Dedifferentiated amniotic fluid mesenchymal stem cell (primary cell): ENCODE data around the gene IHH.

ENCODE experiments used
- DNase-seq: peaks from one replicate; pipeline ENCODE4 v3.0.0-alpha.2; 2016; ENCODE audit errors: extremely low spot score

The IHH gene

GRCh38 chr2:219060821-219061791, at the start of gene IHH:
TSS of gene IHH (minus strand) at chr2:219060921. CDS start at chr2:219060467, 454 bp downstream.
- DNase-seq = no peak

GRCh38 chr2:219109471-219109870, 48.8 kb upstream of the IHH start:
- DNase-seq = no peak

GRCh38 chr2:219107758-219108157, 47.0 kb upstream of the IHH start:
- no peak for DNase-seq

GRCh38 chr2:219106251-219106650, 45.5 kb upstream of the IHH start:
- no peak for DNase-seq

- peak; percentile 38 for DNase-seq
These were observed 43.6 kb upstream of the IHH start for GRCh38 chr2:219104107-219105035.

DNA sequence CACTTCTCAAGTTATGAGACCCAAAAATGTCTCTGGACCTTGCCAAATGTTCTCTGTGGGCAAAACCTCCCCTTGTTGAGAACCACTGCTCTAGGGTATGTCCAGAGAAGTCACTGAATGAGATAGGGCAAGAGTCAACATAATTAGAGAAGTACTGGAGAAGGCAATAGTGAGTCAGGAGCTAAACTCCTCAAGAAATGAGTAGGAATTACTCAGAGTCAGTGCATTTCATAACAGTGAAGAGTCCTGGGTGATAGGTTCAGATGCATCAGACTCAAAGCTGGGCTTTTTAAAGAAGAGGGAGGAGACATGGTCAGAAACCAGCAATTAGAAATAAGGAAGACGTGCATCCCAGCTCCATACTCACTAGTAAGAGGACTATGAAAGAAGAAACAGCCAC, 38.6 kb upstream of the IHH start:
- no peak for DNase-seq

DNA sequence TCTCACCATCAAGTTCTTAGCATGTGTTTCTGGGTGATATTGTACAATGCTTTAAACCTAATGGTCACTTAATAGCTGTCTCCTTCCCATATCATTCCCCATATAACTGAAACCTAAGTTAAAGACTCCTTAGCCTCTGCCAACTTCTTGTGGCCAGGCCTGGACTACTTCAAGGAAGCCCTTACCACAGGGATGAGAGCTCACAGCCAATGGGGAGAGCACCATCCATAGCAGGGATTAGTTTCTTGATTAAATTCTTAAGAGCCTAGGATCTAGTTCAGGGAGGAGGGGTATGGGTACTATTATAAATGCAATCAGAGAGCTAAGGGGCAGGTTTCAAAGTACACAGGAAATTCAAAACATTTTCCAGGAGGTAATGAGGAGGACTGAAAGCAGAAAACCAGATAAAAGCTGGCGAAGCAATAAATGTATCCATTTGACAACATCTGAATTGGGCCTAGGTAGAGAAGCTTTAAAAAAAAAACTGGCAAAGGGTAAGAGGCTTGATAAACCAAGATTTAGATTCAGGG, 34.8 kb upstream of the IHH start:
- DNase-seq = no peak

- DNase-seq = no peak
These were observed 33.5 kb upstream of the IHH start for GRCh38 chr2:219094171-219094570.

- no peak for DNase-seq
These were observed 29.9 kb upstream of the IHH start for GRCh38 chr2:219090436-219091299.

- DNase-seq = no peak
These were observed 28.6 kb upstream of the IHH start for GRCh38 chr2:219089330-219089729.

DNA sequence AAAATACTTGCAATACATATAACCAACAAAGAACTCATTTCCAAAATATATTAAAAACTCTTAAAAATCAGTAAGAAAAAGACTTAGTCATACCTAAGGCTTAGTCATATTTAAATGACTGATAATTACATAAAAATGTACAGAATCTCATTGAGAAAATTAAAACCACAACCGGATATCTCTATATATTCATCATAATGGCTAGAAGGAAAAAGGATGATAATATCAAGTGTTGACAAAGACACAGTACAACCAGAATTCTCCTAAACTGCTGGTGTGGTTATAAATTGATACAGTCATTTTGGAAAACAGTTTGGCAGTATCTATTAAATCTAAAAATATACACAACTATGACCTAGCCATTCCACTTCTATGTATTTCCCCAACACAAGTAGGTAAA, 27.1 kb upstream of the IHH start:
- DNase-seq = no peak

GRCh38 chr2:219087361-219087760, 26.6 kb upstream of the IHH start:
- DNase-seq = no peak

DNA sequence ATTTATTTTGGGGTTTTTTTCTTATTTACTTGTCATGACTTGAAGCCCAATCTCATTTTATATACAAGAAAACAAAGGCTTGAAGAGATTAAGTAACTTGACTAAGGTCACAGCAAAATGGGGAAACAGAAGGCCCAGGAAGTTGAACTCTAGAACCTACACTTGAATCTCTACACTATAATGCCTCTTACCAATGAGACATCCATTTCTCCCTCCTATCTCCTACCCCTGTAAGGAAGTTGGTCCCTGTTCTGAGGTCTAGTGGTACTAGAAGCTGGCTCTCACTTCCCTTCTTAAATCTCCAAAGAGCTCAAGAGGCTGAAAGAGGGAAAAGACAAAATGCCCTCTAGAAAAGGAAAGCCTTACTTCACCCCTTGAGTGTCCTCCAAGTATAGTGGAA, 25.5 kb upstream of the IHH start:
- DNase-seq = no peak

DNA sequence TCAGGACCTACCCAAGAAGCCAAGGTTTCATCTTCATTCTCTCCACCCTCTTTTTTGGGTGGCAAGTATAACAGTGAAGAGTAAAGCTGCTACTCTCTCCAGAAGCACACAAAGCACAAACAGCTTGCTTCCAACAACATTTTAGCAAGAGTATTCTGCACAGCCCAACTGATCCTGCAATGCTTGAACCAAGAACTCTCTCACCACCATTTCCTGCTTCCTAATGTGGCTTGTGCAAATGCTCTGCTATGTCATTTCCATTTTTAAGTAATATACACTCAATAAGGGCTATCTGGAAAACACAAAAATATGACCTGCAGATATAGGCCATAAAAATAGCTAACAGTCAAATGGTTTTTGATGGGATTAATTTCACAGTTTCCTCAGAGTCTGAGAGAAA, 24.1 kb upstream of the IHH start:
- DNase-seq = no peak

- DNase-seq = no peak
These were observed 21.7 kb upstream of the IHH start for GRCh38 chr2:219082332-219082958.

DNA sequence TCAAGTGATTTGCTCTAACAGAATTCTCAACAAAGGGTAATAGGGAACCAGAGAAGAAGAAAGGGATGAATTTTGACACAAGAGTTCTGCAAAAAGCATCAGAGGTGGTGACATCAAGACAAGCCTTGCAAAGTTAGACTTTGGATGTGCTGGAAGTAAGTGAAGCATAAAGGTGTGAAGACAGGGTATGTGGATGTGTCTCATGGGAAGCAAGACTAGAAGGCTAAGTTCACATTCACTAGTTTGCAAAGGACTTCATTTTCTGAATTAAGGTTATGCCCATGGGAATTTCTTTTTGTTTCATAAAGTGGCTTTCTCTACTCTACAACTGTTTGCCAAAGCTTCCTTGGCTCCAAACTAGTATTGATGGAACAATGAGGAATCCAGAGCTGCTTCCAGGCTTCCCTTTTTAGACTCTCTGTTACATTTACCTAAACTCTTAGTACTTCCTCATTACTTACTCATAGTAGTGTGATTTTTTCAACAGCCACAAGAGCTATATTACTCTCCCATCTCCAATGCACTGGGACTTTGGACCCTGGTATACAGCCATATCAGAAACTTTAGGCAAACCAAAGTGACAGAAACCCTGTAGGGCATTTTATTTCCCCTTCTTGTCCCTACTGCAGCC, 21.1 kb upstream of the IHH start:
- DNase-seq = no peak

DNA sequence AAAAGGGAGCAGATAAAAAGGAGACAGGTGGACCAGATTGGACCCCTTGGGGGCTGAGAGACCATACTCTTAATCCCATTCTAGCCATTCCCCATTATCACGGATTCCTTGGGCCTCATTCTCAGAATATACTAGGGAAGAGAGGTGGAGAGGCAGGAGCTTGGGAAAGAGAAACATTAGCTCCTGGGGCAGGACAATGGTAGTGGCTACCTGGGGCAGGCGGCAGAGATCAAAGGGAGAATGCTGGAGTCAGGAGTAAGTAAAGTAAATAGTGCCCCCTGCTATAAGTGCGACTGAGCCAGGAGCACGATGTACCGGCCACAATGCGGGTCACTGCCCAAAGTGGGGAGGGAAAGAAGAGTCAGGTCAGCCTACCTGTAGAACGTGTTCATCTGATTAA, 20.4 kb upstream of the IHH start:
- no peak for DNase-seq

DNA sequence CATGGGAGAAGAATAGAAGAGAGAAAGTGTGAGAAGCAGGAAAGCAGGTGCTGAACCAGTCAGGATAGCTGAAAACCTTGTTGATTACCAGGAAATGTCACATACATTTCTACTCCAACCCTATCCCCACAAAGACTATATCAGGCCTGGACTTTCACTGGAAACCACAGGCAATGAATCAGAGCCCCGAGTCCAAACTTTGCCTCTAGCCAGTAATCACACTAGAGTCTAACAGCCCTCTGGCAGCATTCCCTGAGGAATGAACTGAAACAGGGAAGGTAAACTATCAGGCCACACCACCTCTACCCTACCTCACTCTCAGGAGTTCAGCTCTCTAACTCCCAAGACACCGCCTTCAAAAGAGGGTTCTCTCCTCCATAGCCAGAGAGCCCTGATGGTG, 18.7 kb upstream of the IHH start:
- DNase-seq = no peak

- DNase-seq = no peak
These were observed 18.2 kb upstream of the IHH start for GRCh38 chr2:219078951-219079350.

GRCh38 chr2:219078126-219078525, 17.4 kb upstream of the IHH start:
- no peak for DNase-seq
